ENCODE data around the gene STK32C. TPM values are rescaled to one million over a fixed set of nuclear protein-coding genes. Genes with fewer than 3 reads are reported as not detected.

The STK32C gene
- total and polyA plus RNA-seq, 4 donors: 5.1 to 22.0 (median 16.3) TPM

DNA sequence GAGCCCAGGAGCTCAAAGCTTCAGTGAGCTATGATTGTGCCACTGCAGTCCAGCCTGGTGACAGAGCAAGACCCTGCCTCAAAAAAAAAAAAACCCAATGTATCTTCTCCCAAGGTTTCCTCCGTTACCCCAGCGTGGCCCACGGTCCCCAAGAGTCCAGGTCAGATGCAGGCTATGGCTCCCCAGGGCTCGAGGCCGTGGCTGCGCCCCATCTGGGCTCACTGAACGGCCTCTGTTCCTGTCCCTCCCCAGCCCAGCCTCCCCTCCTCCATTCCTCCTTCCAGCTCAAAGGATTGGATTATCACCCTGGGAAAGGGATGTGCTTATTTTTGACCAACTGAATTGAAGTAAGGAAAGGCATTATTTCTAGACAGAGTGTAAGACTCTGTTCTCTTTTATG lies 31.0 kb downstream of the STK32C start:
- H3K9me3 ChIP-seq (ENCODE audit: control insufficient read depth in 4 of 4, insufficient read depth in 3 of 4, low read length in 3 of 4): no peaks in the 10 kb centered on the region
- H3K36me3 ChIP-seq (ENCODE audit: control insufficient read depth in 4 of 4, insufficient read depth in 4 of 4, low read length in 4 of 4): no peaks in the 10 kb centered on the region
- ATAC-seq (ENCODE audit: insufficient read depth, low FRiP score) (no peak), DNase-seq (no peak)
- H3K27me3 ChIP-seq (ENCODE audit: control insufficient read depth in 3 of 3, insufficient read depth in 3 of 3, low read length in 2 of 3): no peaks in the 10 kb centered on the region
- no peak overlapping the region for H3K27ac ChIP-seq (ENCODE audit: low read depth in 1 of 2, low read length in 1 of 2)
- peaks cover 0 to 14% (median 3%) of the 10 kb centered on the region in 5 donors for H3K4me1 ChIP-seq (ENCODE audit: control insufficient read depth in 5 of 5, insufficient read depth in 5 of 5, low read length in 5 of 5)
- WGBS, 2 donors: 89 to 93% methylated on average over 7 of the region's 7 CpGs
- no peak overlapping the region for H3K4me3 ChIP-seq
- H3K9ac ChIP-seq (ENCODE audit: insufficient read depth in 1 of 2, low read length in 2 of 2): no peak overlapping the region
- TF ChIP-seq, protein P1, sequence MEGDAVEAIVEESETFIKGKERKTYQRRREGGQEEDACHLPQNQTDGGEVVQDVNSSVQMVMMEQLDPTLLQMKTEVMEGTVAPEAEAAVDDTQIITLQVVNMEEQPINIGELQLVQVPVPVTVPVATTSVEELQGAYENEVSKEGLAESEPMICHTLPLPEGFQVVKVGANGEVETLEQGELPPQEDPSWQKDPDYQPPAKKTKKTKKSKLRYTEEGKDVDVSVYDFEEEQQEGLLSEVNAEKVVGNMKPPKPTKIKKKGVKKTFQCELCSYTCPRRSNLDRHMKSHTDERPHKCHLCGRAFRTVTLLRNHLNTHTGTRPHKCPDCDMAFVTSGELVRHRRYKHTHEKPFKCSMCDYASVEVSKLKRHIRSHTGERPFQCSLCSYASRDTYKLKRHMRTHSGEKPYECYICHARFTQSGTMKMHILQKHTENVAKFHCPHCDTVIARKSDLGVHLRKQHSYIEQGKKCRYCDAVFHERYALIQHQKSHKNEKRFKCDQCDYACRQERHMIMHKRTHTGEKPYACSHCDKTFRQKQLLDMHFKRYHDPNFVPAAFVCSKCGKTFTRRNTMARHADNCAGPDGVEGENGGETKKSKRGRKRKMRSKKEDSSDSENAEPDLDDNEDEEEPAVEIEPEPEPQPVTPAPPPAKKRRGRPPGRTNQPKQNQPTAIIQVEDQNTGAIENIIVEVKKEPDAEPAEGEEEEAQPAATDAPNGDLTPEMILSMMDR (IDR thresholded peaks at IDR 0.05; ENCODE audit: control extremely low read depth, extremely low read depth): no peak

DNA sequence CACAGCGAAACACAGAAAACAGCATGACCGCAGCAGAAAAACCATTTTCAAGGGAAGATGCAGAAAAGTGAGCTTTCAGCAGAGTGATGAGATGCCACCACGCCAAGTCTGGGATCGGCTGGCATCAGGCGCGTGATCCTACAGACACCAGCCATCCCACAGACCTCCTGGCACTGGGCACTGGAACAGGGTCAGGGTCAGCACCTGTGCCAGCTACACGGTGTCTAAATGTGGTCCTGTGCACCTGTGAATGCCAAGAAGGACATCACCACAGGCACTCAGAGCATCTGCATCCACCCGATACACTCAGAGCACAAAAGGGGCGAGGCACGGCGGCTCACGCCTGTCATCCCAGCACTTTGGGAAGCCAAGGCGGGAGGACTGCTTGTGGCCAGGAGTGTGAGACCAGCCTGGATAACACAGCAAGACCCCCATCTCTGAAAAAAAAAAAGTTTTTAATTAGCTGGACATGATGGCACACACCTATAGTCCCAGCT lies 31.5 kb downstream of the STK32C start:
- 90 to 91% methylated on average over 13 of the region's 13 CpGs for WGBS, 2 donors

DNA sequence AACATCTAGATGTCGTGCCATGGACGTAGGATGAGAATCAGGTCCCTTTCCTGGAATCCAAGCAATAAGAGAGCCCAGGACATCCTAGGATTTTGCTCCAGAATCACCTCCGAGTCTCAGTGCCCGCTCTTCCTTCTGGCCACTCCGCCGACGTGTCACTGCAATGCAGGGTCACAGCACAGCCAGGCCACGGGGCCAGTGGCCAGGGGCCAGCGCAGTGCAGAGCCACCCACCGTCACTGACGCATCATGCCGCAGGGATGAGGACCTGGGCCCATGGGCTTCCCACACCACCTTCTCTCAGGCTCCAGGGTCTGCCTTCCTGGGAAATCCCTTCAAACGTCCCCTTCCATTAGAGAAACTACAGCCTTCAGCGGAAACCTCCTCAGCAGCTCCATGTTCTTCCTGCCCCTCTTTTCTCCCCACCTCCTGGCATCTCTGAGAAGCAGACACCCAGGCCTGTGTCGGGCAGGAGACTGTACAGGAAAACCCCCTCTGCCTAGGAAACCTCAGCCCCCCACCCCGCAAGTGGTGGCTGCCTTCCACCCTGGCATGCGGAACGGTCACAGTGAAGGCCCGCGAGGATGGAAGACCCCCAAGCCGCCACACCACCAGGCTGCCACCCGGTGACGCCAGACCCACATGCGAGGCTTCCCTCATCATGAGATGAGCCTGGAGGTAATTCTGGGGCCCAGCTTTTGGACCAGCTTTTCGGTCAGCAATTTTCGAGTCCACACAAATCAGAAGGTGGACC lies 32.1 kb downstream of the STK32C start:
- no peaks in the 10 kb centered on the region for H3K9me3 ChIP-seq (ENCODE audit: control insufficient read depth in 4 of 4, insufficient read depth in 3 of 4, low read length in 3 of 4)
- no peak for DNase-seq
- peaks cover 0 to 16% (median 3%) of the 10 kb centered on the region in 5 donors for H3K4me1 ChIP-seq (ENCODE audit: control insufficient read depth in 5 of 5, insufficient read depth in 5 of 5, low read length in 5 of 5)
- no peaks in the 10 kb centered on the region for H3K27me3 ChIP-seq (ENCODE audit: control insufficient read depth in 3 of 3, insufficient read depth in 3 of 3, low read length in 2 of 3)
- WGBS, 2 donors: 94 to 95% methylated on average over 26 of the region's 26 CpGs
- no peak overlapping the region for H3K4me3 ChIP-seq
- TF ChIP-seq, protein P1 (IDR thresholded peaks at IDR 0.05; ENCODE audit: control extremely low read depth, extremely low read depth): no peak
- H3K36me3 ChIP-seq (ENCODE audit: control insufficient read depth in 4 of 4, insufficient read depth in 4 of 4, low read length in 4 of 4): no peaks in the 10 kb centered on the region
- ATAC-seq (ENCODE audit: insufficient read depth, low FRiP score): no peak
- H3K27ac ChIP-seq (ENCODE audit: low read depth in 1 of 2, low read length in 1 of 2): no peak overlapping the region
- H3K9ac ChIP-seq (ENCODE audit: insufficient read depth in 1 of 2, low read length in 2 of 2): no peak overlapping the region

More for the DNA sequence above, 31.5 kb downstream of the STK32C start:
- H3K9me3 ChIP-seq (ENCODE audit: control insufficient read depth in 4 of 4, insufficient read depth in 3 of 4, low read length in 3 of 4): no peaks in the 10 kb centered on the region
- no peak overlapping the region for H3K4me3 ChIP-seq
- DNase-seq (no peak), ATAC-seq (ENCODE audit: insufficient read depth, low FRiP score) (no peak)
- H3K36me3 ChIP-seq (ENCODE audit: control insufficient read depth in 4 of 4, insufficient read depth in 4 of 4, low read length in 4 of 4): no peaks in the 10 kb centered on the region
- TF ChIP-seq, protein P1 (IDR thresholded peaks at IDR 0.05; ENCODE audit: control extremely low read depth, extremely low read depth): no peak
- no peak overlapping the region for H3K27ac ChIP-seq (ENCODE audit: low read depth in 1 of 2, low read length in 1 of 2)
- H3K4me1 ChIP-seq (ENCODE audit: control insufficient read depth in 5 of 5, insufficient read depth in 5 of 5, low read length in 5 of 5): peaks cover 0 to 16% (median 3%) of the 10 kb centered on the region in 5 donors
- no peak overlapping the region for H3K9ac ChIP-seq (ENCODE audit: insufficient read depth in 1 of 2, low read length in 2 of 2)
- H3K27me3 ChIP-seq (ENCODE audit: control insufficient read depth in 3 of 3, insufficient read depth in 3 of 3, low read length in 2 of 3): no peaks in the 10 kb centered on the region
